Mucosa of descending colon (tissue), 3 donors: ENCODE data around the gene NPTX1. TPM values are rescaled to one million over a fixed set of nuclear protein-coding genes. Genes with fewer than 3 reads are reported as not detected.

ENCODE experiments used
- ATAC-seq: fragments of 200-7000 bp; cut with Tn5 transposase; one replicate; pipeline ENCODE4 v1.9.1; 2020; ENCODE audit warnings: mild to moderate bottlenecking, moderate library complexity
- DNase-seq, 3 donors: peaks; one replicate each; pipeline ENCODE4 v3.0.0-alpha.2; 2020
- H3K36me3 ChIP-seq: fragments of 200-600 bp; one replicate; pipeline ENCODE4 v1.8.0; 2021; ENCODE audit warnings: low read depth, mild to moderate bottlenecking
- H3K4me1 ChIP-seq: fragments of 200-600 bp; one replicate; pipeline ENCODE4 v1.8.0; 2021; ENCODE audit warnings: low read depth, mild to moderate bottlenecking
- H3K4me3 ChIP-seq: fragments of 200-600 bp; one replicate; pipeline ENCODE4 v1.8.0; 2021; ENCODE audit warnings: mild to moderate bottlenecking
- H3K9me3 ChIP-seq: fragments of 200-600 bp; one replicate; pipeline ENCODE4 v1.8.0; 2021; ENCODE audit warnings: mild to moderate bottlenecking
- intact Hi-C, 2 donors: fragments of 100-400 bp; cut with DNase I in 1 of 2; cut with micrococcal nuclease in 1 of 2; formaldehyde crosslinking; loops; one replicate each; pipeline versions ENCODE4 v1.11.0 to v1.11.1; 2022; cut with DNase I, micrococcal nuclease
- total RNA-seq, 3 donors: library from RNA; stranded (reverse); fragmentation: NEBNext Ultra II Directional in 2 of 3; extraction: Animal tissue kit (Norgen Biotek cat#: 25700) in 2 of 3; gene quantifications; one replicate each; pipeline versions ENCODE4 v1.2.1 to v1.2.4, GENCODE V29; 2021 to 2023
- TF ChIP-seq, protein P1 (sequence below): fragments of 200-600 bp; IDR thresholded peaks from one replicate; pipeline ENCODE4 v1.8.0; 2022; ENCODE audit warnings: antibody characterized with exemption, mild to moderate bottlenecking
- donor health status: DM: no; HTN: no; CAD: no; lungs with moderate emphysema.
- donor health status: DM: no; HTN: no; CAD: no.
- donor health status: DM: no; HTN: yes; CAD: no.

The NPTX1 gene
- total RNA-seq, 3 donors from 2014 or later: 0.51 to 95.0 (median 2.0) TPM

DNA sequence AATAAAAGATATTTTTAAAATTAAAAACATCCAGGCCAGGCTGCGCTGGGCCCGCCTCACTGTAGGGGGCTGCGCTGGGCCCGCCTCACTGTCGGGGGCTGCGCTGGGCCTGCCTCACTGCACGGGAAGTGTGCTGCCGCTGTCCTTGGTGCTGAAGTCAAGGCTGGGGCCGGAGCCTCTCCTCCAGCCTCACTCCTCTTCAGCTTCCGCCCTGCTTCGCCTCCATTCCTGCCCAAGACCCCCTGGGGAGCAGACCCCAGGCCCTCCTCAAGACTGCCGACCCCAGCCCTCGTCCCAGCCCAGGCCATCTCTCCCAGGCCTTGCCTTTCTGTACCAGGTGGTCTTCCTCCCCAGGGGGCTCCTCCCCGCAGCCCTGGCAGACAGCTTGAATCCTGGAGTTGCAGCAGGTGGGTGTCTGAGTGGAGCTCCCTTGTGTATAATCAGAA, 35.3 kb downstream of the NPTX1 start:
- no peaks in the 10 kb centered on the region for H3K4me1 ChIP-seq
- no peaks in the 10 kb centered on the region for H3K9me3 ChIP-seq
- H3K36me3 ChIP-seq: no peaks in the 10 kb centered on the region
- ATAC-seq (no peak), DNase-seq (peak in 2 of 3 donors; percentile 44)
- H3K4me3 ChIP-seq: no peak overlapping the region
- intact Hi-C loops: no loop called here
- TF ChIP-seq, protein P1, sequence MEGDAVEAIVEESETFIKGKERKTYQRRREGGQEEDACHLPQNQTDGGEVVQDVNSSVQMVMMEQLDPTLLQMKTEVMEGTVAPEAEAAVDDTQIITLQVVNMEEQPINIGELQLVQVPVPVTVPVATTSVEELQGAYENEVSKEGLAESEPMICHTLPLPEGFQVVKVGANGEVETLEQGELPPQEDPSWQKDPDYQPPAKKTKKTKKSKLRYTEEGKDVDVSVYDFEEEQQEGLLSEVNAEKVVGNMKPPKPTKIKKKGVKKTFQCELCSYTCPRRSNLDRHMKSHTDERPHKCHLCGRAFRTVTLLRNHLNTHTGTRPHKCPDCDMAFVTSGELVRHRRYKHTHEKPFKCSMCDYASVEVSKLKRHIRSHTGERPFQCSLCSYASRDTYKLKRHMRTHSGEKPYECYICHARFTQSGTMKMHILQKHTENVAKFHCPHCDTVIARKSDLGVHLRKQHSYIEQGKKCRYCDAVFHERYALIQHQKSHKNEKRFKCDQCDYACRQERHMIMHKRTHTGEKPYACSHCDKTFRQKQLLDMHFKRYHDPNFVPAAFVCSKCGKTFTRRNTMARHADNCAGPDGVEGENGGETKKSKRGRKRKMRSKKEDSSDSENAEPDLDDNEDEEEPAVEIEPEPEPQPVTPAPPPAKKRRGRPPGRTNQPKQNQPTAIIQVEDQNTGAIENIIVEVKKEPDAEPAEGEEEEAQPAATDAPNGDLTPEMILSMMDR: no peak

DNA sequence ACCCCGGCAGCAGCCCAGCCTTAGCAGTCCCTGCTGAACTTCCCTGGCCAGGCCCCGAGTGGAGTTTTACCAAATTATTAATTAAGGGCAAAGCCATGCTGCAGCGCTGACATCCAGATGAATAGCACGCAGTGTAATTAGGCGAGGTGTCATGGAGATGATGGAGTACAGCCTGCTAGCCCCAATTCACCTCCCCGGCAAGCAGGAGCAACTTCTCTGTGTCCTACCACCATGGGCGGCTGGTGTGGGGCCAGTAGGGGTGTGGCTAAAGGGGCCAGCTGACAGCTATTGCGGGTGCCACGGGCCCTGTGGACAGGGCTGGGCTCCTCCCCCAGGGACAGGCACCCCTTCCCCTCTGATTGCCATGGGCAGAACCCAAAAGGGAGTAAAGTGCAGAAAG, 36.9 kb downstream of the NPTX1 start:
- Histone ChIP-seq H3K9me3 (no peaks in the 10 kb centered on the region), H3K36me3 (no peaks in the 10 kb centered on the region), H3K4me3 (no peak overlapping the region), H3K4me1 (no peaks in the 10 kb centered on the region)
- DNase-seq: no peak
- TF ChIP-seq, protein P1: no peak
- intact Hi-C loops: no loop called here
- no peak for ATAC-seq

DNA sequence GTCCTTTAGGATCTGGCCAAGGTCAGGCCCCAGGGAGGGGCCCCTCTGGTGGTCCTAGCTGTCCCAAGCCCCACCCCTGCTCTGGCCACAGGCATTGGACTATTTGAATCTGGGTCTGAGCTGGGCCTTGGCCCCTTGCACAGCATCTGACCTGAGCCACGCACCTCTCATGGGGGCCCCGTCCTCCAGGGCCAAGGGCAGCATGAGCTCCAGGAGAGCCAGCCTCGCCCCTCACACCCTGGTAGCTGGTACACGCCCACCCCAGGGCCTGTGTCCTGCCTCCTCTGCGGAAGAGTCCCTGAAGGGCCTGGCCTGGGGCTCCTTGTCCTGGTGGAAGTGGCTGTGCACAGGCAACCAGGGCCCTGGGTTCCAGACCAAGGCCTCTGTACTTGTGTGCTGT, 37.6 kb downstream of the NPTX1 start:
- no peak for ATAC-seq
- DNase-seq: no peak
- TF ChIP-seq, protein P1: no peak
- no peaks in the 10 kb centered on the region for H3K9me3 ChIP-seq
- H3K4me1 ChIP-seq: no peaks in the 10 kb centered on the region
- H3K4me3 ChIP-seq: no peak overlapping the region
- intact Hi-C loops: no loop called here
- no peaks in the 10 kb centered on the region for H3K36me3 ChIP-seq

DNA sequence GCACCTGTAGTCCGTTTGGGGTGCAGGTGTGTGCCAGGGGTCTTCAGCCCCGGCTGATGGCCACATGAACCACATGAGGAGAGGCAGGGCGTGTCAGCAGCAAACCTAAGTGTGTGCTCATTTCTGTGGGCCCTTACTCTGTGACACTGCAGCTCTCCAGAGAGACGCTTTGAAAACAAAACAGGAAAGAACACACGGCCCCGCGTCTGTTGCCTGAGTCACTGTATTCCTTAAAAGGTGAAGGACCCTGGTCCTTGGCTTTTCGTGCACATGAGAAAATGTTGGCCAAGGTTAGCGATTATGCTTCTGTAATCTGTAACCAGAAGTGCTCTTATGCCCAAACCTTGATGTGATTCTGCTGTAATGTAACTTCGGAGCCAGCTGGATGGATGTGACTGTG, 38.9 kb downstream of the NPTX1 start:
- Histone ChIP-seq H3K4me1 (no peaks in the 10 kb centered on the region), H3K4me3 (no peak overlapping the region), H3K36me3 (no peaks in the 10 kb centered on the region), H3K9me3 (no peaks in the 10 kb centered on the region)
- TF ChIP-seq, protein P1: no peak
- no peak for ATAC-seq
- intact Hi-C loops: no loop called here
- no peak for DNase-seq

DNA sequence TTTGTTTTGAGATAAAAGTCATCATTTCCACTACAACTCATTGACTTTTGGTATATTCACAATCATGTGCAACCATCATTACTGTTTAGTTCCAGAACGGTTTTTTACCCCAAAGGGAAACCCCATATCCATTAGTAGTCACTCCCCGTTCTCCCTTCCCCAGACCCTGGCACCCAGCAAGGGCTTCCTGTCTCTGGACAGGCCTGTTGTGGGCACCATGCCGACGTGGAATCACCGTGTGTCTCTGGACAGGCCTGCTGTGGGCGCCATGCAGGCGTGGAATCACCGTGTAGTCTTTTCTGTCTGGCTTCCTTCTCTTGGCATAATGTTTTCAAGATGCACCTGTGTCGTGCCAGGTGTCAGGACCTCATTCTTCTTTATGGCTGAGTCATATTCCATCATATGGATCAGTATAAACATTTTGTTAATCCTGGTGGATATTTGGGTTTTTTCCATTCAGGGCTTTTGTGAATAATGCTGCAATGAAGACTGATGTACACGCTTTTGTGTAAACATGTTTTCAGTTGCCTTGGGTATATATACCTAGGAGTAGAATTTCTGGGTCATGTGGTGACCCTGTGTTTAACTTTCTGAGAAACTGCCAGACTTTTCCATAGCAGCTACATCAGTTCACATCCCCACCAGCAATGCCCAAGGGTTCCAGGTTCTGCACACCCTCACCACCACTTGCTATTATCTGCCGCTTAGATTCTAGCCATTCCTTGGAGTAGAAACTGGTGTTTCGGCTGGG, 42.3 kb downstream of the NPTX1 start:
- ATAC-seq: no peak
- intact Hi-C loops: no loop called here

More for the DNA sequence above, 42.3 kb downstream of the NPTX1 start:
- Histone ChIP-seq H3K4me1 (no peaks in the 10 kb centered on the region), H3K4me3 (no peak overlapping the region), H3K36me3 (no peaks in the 10 kb centered on the region), H3K9me3 (no peaks in the 10 kb centered on the region)
- DNase-seq: peak in 2 of 3 donors; percentile 7 to 11
- TF ChIP-seq, protein P1: no peak
